Activated naive CD4-positive, alpha-beta T cell treated with anti-CD3 and anti-CD28 coated beads, Interleukin-2, amount 10 ng/mL, durations not matched to agents 7 days and 5 days (primary cell): ENCODE results near the gene PITPNC1.

Source experiments
- CTCF ChIA-PET: fragments of 350-600 bp; sonication (Branson Sonifier 250); formaldehyde crosslinking; loops from one replicate; lab custom pipeline; 2021; ENCODE audit warnings: antibody characterized with exemption; lab: Charles Lee
- DNase-seq: peaks from one replicate; pipeline ENCODE4 v3.0.0-alpha.2; 2020
- H3K27ac Mint-ChIP-seq: one replicate; pipeline ENCODE4 v1.8.0; 2021; ENCODE audit warnings: mild to moderate bottlenecking, moderate library complexity, mixed read lengths
- H3K27me3 Mint-ChIP-seq: one replicate; pipeline ENCODE4 v1.8.0; 2021; ENCODE audit warnings: mild to moderate bottlenecking, mixed read lengths
- H3K36me3 Mint-ChIP-seq: one replicate; pipeline ENCODE4 v1.8.0; 2021; ENCODE audit warnings: mixed read lengths
- H3K4me1 Mint-ChIP-seq: one replicate; pipeline ENCODE4 v1.8.0; 2021; ENCODE audit warnings: mixed read lengths
- H3K4me3 Mint-ChIP-seq: one replicate; pipeline ENCODE4 v1.8.0; 2021; ENCODE audit warnings: mild to moderate bottlenecking, moderate library complexity, mixed read lengths
- H3K9me3 Mint-ChIP-seq: one replicate; pipeline ENCODE4 v1.8.0; 2021; ENCODE audit warnings: mixed read lengths

The PITPNC1 gene

DNA sequence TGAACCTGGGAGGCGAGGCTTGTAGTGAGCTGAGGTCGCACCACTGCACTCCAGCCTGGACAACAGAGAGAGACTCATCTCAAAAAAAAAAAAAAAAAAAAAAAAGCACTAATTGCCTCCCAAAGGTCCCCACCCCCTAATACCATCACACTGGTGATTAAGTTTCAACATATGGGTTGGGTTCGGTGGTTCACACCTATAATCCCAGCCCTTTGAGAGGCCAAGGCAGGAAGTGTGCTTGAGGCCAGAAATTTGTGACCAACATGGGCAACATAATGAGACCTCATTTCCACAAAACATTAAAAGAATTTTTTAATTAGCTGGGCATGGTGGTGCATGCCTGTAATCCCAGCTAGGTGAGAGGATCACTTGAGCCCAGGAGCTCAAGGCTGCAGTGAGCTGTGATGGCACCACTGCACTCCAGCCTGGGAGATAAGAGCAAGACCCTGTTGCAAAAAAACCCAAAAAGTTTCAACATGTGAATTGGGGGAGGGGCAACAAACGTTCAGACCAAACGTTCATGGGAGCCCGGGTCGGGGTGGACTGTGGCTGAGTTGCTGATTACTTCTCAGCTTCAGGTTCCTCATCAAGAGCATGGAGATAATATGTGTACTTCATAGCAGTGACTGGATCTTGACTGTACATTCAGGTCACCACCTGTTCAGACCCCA is 278.5 kb downstream of the PITPNC1 start:
- H3K4me3 Mint-ChIP-seq = no peak overlapping the region
- H3K9me3 Mint-ChIP-seq = peaks cover 13% of the 10 kb centered on the region
- peaks cover 25% of the 10 kb centered on the region for H3K36me3 Mint-ChIP-seq
- no peaks in the 10 kb centered on the region for H3K27me3 Mint-ChIP-seq
- no peaks in the 10 kb centered on the region for H3K4me1 Mint-ChIP-seq
- CTCF ChIA-PET = no interaction called here
- DNase-seq = no peak
- H3K27ac Mint-ChIP-seq = no peak overlapping the region

DNA sequence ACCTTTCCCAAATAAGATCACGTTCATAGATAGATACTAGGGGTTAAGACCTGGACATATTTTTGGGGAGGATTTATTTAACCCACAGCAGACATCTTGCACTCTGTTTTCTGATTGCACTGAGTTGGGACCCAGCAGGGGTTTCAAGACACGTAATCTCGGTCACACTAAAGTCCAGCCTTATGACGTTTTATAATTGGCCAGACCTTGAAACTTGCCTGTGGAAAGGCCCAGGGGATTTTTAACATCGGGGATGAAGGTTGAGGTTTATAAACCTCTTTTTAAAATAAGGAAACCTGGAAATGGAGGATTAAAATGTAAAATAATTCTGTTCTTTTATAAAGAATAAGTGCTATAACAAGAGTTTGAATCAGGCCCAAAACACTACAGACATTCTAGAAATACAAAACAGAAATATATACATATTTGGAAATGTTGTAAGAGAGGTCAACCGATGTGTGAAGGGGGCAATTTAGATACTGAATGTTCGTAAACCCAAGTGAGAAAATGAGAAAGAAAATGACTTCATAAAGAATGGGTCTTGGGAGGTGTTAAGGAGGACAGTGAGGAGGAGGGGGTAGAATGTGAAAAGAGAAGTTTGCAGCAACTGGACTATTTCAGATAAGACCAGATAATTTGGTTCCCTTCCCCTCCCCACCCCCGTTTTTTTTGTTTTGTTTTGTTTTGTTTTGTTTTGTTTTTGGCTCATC is 279.6 kb downstream of the PITPNC1 start:
- CTCF ChIA-PET = no interaction called here
- peaks cover 15% of the 10 kb centered on the region for H3K9me3 Mint-ChIP-seq
- H3K4me1 Mint-ChIP-seq = no peaks in the 10 kb centered on the region
- no peak overlapping the region for H3K27ac Mint-ChIP-seq
- H3K36me3 Mint-ChIP-seq = peaks cover 31% of the 10 kb centered on the region
- H3K27me3 Mint-ChIP-seq = no peaks in the 10 kb centered on the region
- DNase-seq = no peak
- H3K4me3 Mint-ChIP-seq = no peak overlapping the region

DNA sequence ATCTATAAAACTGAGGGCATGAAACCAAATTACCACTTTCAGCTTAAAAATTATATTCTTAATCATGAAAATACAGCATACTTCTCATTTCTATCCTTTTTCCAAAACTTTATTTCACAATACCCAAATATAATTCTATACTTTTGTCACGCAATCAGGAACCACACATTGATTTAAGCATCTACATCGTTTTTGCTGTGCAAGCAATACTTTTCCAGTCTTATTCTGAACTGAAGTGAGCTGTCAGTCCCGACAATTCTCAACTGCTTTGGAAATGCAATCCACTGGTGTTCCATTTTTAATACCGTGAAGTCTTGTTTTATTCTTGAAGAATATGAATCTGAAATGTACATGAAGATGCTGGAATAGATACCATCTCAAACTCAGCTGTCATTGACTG is 280.5 kb downstream of the PITPNC1 start:
- CTCF ChIA-PET = no interaction called here
- Mint-ChIP-seq H3K27ac (peak overlapping the region; percentile 37), H3K9me3 (peaks cover 17% of the 10 kb centered on the region), H3K27me3 (no peaks in the 10 kb centered on the region), H3K4me3 (no peak overlapping the region), H3K4me1 (no peaks in the 10 kb centered on the region), H3K36me3 (peaks cover 34% of the 10 kb centered on the region)
- no peak for DNase-seq

DNA sequence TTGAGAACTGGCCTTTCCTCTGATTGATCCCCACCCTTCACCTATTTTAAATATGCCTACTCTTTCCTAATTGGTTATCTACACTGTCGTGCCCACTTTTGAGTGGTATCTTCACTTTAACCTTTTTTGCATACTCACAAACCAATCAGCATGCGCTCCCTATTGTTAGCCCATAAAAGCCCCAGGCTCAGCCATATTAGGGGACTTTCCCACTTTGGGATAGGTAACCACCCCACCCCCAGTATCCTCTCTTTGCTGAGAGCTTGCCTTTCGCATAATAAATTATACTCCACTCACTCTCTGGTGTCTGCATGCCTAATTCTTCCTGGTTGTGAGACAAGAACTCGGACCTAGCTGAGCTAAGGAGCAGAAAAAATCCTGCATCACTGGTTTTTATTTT is 281.2 kb downstream of the PITPNC1 start:
- Mint-ChIP-seq H3K4me1 (no peaks in the 10 kb centered on the region), H3K9me3 (peaks cover 17% of the 10 kb centered on the region), H3K27ac (no peak overlapping the region), H3K4me3 (no peak overlapping the region), H3K36me3 (peaks cover 33% of the 10 kb centered on the region), H3K27me3 (no peaks in the 10 kb centered on the region)
- CTCF ChIA-PET = interaction anchor here (0.6 kb wide), 1 partner anchor 28 kb away, joined by 3 read pairs; no protein-coding TSS in a partner anchor
- DNase-seq = no peak

DNA sequence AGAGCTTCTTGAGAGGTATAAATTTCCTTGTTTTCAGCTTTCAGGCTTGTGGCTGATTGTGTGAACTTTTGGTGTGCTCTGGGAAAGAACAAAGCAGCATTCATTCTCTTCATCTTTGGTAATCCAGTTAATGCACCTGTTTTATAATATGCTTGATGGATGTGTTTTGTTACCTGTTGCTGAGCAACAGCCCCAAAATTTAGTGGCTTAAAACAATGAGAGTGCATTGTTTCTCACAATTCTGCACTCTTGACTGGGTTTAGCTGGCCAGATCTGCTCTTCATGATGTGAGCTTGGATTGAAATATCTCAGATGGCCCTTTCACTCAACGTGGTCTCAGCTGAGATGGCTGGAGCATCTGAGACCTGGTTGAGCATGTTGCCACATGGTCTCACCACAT is 281.9 kb downstream of the PITPNC1 start:
- no peak overlapping the region for H3K27ac Mint-ChIP-seq
- peaks cover 17% of the 10 kb centered on the region for H3K9me3 Mint-ChIP-seq
- no peaks in the 10 kb centered on the region for H3K4me1 Mint-ChIP-seq
- no peaks in the 10 kb centered on the region for H3K27me3 Mint-ChIP-seq
- DNase-seq = no peak
- CTCF ChIA-PET = interaction anchor here (0.6 kb wide), 1 partner anchor 29 kb away, joined by 3 read pairs; no protein-coding TSS in a partner anchor
- H3K36me3 Mint-ChIP-seq = peaks cover 31% of the 10 kb centered on the region
- no peak overlapping the region for H3K4me3 Mint-ChIP-seq

DNA sequence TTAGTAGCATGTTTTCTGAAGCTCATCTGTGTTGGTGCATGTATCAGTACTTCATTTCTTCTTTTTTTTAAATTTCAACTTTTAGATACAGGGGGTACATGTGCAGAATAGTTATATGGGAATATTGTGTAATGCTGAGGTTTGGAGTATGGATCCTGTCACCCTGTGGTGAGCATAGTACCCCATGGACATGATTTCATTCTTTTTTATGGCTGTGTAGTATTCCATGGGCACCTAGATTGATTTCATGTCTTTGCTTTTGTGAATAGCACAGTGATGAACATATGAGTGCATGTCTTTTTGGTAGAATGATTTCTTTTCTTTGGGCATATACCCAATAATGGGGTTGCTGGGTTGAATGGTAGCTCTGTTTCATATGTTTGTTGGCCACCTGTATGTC is 285.6 kb downstream of the PITPNC1 start:
- H3K27me3 Mint-ChIP-seq = no peaks in the 10 kb centered on the region
- H3K36me3 Mint-ChIP-seq = peaks cover 29% of the 10 kb centered on the region
- DNase-seq = no peak
- no peaks in the 10 kb centered on the region for H3K4me1 Mint-ChIP-seq
- H3K27ac Mint-ChIP-seq = no peak overlapping the region
- CTCF ChIA-PET = interaction anchor here (0.6 kb wide), 1 partner anchor 286 kb away, joined by 3 read pairs; no protein-coding TSS in a partner anchor
- no peak overlapping the region for H3K4me3 Mint-ChIP-seq
- peaks cover 17% of the 10 kb centered on the region for H3K9me3 Mint-ChIP-seq

DNA sequence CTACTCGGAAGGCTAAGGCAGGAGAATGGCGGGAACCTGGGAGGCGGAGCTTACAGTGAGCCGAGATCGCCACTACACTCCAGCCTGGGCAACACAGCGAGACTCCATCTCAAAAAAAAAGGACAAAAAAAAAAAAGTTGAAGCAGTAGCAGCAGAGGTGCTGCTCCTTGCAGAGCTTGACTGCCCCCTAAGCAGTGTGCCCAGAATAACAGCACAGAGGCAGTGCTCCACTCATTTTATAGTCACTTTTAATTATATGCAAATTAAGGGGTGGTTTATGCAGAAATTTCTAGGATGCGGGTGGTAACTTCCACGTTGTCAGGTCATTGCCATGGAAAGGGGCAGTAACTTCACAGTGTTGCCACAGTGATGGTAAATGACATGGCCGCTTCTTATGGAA is 286.4 kb downstream of the PITPNC1 start:
- DNase-seq = no peak
- Mint-ChIP-seq H3K27ac (no peak overlapping the region), H3K4me1 (no peaks in the 10 kb centered on the region), H3K27me3 (no peaks in the 10 kb centered on the region), H3K36me3 (peaks cover 28% of the 10 kb centered on the region), H3K4me3 (no peak overlapping the region), H3K9me3 (peaks cover 18% of the 10 kb centered on the region)
- CTCF ChIA-PET = interaction anchor here (0.6 kb wide), 1 partner anchor 287 kb away, joined by 3 read pairs; no protein-coding TSS in a partner anchor

DNA sequence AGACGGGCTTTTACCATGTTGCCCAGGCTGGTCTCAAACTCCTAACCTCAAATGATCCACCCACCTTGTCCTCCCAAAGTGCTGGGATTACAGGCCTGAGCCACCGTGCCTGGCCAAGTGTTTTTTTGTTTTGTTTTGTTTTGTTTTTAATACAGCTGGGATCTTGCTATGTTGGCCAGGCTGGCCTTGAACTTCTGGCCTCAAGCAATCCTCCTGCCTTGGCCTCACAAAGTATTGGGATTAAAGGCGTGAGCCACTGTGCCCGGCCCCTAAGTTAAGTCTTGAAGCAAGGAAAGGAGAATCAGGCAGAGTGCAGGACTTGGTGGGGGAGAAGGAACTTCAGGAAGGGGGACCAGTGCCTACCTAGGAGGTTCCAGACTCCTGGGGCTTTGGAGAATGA is 288.9 kb downstream of the PITPNC1 start:
- DNase-seq = no peak
- no peak overlapping the region for H3K27ac Mint-ChIP-seq
- CTCF ChIA-PET = no interaction called here
- no peak overlapping the region for H3K4me3 Mint-ChIP-seq
- peaks cover 9% of the 10 kb centered on the region for H3K9me3 Mint-ChIP-seq
- H3K36me3 Mint-ChIP-seq = peaks cover 20% of the 10 kb centered on the region
- H3K27me3 Mint-ChIP-seq = no peaks in the 10 kb centered on the region
- H3K4me1 Mint-ChIP-seq = no peaks in the 10 kb centered on the region

DNA sequence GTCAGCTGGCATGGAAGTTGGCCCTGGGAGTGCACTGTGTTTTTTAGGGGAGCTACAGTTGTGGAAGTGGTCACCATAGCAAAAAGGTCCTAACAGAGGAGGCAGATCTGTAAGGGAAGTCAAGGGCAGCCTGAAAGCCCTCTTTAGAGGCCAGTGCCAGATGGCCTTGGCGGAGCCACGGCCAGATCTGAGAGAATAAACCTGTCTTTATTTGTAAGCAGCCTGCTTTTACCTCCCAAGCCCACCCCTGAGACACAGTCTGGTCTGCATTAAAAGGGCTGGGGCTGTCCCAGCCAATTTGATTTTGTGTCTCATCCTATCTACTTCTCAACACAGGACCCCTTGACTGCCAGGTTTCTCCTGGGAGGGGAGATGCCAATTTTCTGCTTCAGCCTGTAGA is 289.6 kb downstream of the PITPNC1 start:
- Mint-ChIP-seq H3K4me3 (no peak overlapping the region), H3K36me3 (peaks cover 14% of the 10 kb centered on the region), H3K4me1 (no peaks in the 10 kb centered on the region), H3K27ac (no peak overlapping the region), H3K27me3 (no peaks in the 10 kb centered on the region), H3K9me3 (peaks cover 6% of the 10 kb centered on the region)
- DNase-seq = no peak
- CTCF ChIA-PET = no interaction called here

DNA sequence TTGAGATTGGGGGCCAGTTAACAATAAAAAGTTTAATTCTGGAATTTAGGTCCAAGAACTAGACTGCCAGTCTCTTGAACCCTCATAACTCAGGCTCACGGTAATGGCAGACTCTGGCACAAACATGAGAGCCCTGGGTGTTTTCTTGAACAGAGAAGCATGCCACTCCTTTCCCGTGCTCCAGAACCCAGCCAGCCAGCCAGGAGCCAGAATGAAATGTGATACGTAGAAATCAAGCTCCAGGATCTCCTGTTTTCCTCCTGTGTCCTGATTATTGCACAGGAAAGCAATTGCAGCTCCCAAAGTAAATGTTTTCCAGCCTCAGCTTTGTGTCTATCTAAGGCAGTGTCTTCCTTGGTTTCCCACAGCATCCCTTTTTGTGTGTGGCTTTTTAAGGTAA is 294.4 kb downstream of the PITPNC1 start:
- CTCF ChIA-PET = interaction anchor here (1.4 kb wide), 1 partner anchor 18 kb away, joined by 3 read pairs; no protein-coding TSS in a partner anchor
- Mint-ChIP-seq H3K4me1 (no peaks in the 10 kb centered on the region), H3K27ac (no peak overlapping the region)

DNA sequence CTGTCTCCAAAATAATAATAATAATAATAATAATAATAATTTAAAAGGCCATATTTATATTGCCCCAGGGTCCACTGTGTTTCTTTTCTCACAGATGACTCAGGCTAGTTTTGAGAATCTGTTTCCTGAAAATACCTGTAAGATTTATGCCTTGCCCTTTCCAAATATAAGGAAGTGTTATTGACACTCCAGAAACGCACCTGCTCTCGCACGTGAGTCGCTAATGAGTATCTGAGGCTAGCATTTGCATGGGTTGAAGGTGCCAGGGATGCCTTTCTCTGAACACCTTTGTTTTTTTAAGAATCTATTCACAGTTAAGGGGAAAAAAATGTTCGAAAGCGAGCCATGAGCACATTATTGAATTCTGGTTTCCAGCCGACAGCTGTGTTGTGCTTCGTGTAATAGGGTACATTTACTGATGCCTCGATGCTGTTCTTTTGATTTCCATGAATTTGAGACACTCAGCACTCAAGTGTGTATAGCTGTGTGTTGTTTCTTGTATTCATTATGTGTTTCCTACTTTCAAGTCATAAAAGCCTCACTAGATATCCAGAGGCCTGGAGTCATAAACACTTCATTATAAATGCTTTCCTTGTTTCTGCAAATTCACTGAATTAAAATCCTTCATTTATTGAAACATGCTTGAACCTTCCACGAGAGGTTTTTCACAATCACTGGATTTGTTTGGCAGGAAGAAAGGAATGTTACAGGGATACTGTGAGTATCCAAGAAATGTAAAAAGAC is 295.7 kb downstream of the PITPNC1 start:
- no peak overlapping the region for H3K4me3 Mint-ChIP-seq
- CTCF ChIA-PET = no interaction called here
- no peaks in the 10 kb centered on the region for H3K27me3 Mint-ChIP-seq
- H3K36me3 Mint-ChIP-seq = peaks cover 10% of the 10 kb centered on the region
- no peak overlapping the region for H3K27ac Mint-ChIP-seq
- peaks cover 4% of the 10 kb centered on the region for H3K9me3 Mint-ChIP-seq
- H3K4me1 Mint-ChIP-seq = no peaks in the 10 kb centered on the region
- DNase-seq = no peak

More for the DNA sequence above, 294.4 kb downstream of the PITPNC1 start:
- no peak overlapping the region for H3K4me3 Mint-ChIP-seq
- DNase-seq = no peak
- peaks cover 4% of the 10 kb centered on the region for H3K9me3 Mint-ChIP-seq
- peaks cover 10% of the 10 kb centered on the region for H3K36me3 Mint-ChIP-seq
- no peaks in the 10 kb centered on the region for H3K27me3 Mint-ChIP-seq

DNA sequence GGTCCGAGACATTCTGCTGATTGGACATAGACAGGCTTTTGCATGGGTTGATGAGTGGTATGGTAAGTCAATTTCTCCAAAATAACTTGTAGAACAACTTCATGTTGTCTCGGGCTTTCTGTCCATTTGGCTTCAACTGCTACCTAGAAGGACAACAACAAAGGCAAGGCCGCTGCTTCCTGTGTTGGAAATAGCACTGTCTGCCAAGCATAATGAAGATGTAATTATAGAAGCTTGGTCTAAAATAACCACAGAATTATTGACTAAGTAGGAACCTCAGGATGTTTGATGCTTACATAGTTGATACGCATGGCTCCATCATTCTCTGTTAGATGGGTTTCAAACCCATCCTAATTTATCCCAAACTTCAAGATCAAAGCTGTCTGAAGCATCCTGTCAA is 298.4 kb downstream of the PITPNC1 start:
- no peak overlapping the region for H3K27ac Mint-ChIP-seq
- peaks cover 8% of the 10 kb centered on the region for H3K36me3 Mint-ChIP-seq
- CTCF ChIA-PET = no interaction called here
- H3K4me1 Mint-ChIP-seq = no peaks in the 10 kb centered on the region
- no peaks in the 10 kb centered on the region for H3K27me3 Mint-ChIP-seq
- no peaks in the 10 kb centered on the region for H3K9me3 Mint-ChIP-seq
- H3K4me3 Mint-ChIP-seq = no peak overlapping the region
- DNase-seq = no peak

DNA sequence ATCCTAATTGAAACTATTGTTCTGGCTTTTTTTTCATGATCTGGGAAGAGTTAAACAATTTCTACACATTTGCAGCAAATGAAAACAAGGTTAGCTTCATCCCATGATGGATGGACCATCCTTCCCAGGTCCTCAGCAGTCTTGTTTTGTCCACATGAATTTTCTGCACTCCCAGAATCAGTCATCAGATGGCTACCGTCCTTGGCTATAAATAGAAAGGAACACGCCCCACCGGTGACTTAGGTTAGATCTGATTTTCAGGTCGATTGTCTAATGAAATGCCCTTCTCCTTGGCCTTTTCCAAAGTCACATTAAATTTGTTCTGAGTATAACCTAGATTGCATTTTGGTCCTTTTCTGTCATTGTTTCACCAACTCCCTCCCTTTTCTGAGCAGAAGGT is 299.2 kb downstream of the PITPNC1 start:
- CTCF ChIA-PET = no interaction called here
- no peak for DNase-seq
- no peak overlapping the region for H3K27ac Mint-ChIP-seq

DNA sequence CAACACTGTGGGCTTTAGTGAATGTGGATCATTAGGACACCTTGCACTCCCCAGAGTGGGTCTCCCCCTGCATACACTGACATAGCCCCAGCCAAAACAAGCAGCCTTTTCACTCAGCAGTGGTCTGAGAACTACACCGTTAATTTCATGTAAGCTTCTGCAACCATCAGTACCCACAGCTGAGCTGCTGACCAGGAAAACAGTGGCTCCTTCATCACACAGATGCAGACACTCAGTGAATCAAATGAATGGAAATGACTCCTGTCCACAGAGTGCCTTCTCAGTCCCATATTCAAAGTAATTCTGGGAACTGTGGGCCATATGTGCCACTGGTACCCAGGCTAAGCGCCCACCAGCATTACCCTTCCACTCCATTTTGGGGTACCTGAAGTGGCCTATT is 301.3 kb downstream of the PITPNC1 start:
- peaks cover 8% of the 10 kb centered on the region for H3K36me3 Mint-ChIP-seq
- no peak for DNase-seq
- H3K27ac Mint-ChIP-seq = no peak overlapping the region
- H3K4me1 Mint-ChIP-seq = peaks cover 6% of the 10 kb centered on the region
- no peak overlapping the region for H3K4me3 Mint-ChIP-seq
- no peaks in the 10 kb centered on the region for H3K9me3 Mint-ChIP-seq
- no peaks in the 10 kb centered on the region for H3K27me3 Mint-ChIP-seq
- CTCF ChIA-PET = no interaction called here

More for the DNA sequence above, 299.2 kb downstream of the PITPNC1 start:
- H3K4me1 Mint-ChIP-seq = peaks cover 6% of the 10 kb centered on the region
- H3K36me3 Mint-ChIP-seq = peaks cover 8% of the 10 kb centered on the region
- no peak overlapping the region for H3K4me3 Mint-ChIP-seq
- H3K27me3 Mint-ChIP-seq = no peaks in the 10 kb centered on the region
- H3K9me3 Mint-ChIP-seq = no peaks in the 10 kb centered on the region
